HepG2 (cell line): ENCODE data around the gene TMEM184C.

Experiments
- AHR ChIP-seq: IDR thresholded peaks from 2 replicates; pipeline ENCODE4 v1.6.1; 2018; ENCODE audit warnings: missing genetic modification reagents, missing compliant biosample characterization
- ARNTL ChIP-seq: sonication (generic); formaldehyde crosslinking; IDR thresholded peaks from 2 replicates; pipeline ENCODE4 v1.4.0; 2020; ENCODE audit warnings: mild to moderate bottlenecking, missing genetic modification reagents
- FOXO4 ChIP-seq: sonication (generic); formaldehyde crosslinking; conservative IDR thresholded peaks from 2 replicates; pipeline ENCODE4 v1.8.1; 2023; ENCODE audit warnings: missing genetic modification reagents
- SMAD1 ChIP-seq: sonication (generic); formaldehyde crosslinking; IDR thresholded peaks from 2 replicates; pipeline ENCODE4 v1.4.0; 2020; ENCODE audit warnings: missing genetic modification reagents, low read depth, mild to moderate bottlenecking, borderline replicate concordance
- SRSF1 ChIP-seq: fragments of 200-400 bp; formaldehyde crosslinking; optimal IDR thresholded peaks from 2 replicates; pipeline ENCODE3; 2017; ENCODE audit warnings: mild to moderate bottlenecking, low read depth, low read length, moderate library complexity

- TF ChIP-seq ARNTL (CRISPR knock-in tag) (no peak), SRSF1 (no peak), FOXO4 (CRISPR knock-in tag) (no peak), SMAD1 (no peak), AHR (no peak)
Measured at GRCh38 chr4:147594578-147594977, 22.6 kb upstream of the TMEM184C start.
